Esophagus (tissue), 2 donors: ENCODE measurements around the gene UTP25. TPM values are rescaled to one million over a fixed set of nuclear protein-coding genes. Genes with fewer than 3 reads are reported as not detected.

Experiments used
- H3K27ac ChIP-seq, 2 donors: one replicate each; pipeline ENCODE4 v1.5.1; 2013; ENCODE audit warnings: low read depth in 2 of 2, mild to moderate bottlenecking in 2 of 2, inconsistent platforms in 1 of 2, low read length in 1 of 2, moderate library complexity in 1 of 2
- H3K27me3 ChIP-seq, 2 donors: one replicate each; pipeline ENCODE4 v1.6.1; 2013; ENCODE audit warnings: low read length in 2 of 2, control low read depth in 1 of 2, mild to moderate bottlenecking in 1 of 2; ENCODE audit not compliant: insufficient read depth in 2 of 2, control insufficient read depth in 1 of 2
- H3K36me3 ChIP-seq, 2 donors: one replicate each; pipeline ENCODE4 v1.6.1; 2013; ENCODE audit warnings: low read length in 1 of 2; ENCODE audit not compliant: control insufficient read depth in 2 of 2, insufficient read depth in 2 of 2
- H3K4me1 ChIP-seq, 2 donors: one replicate each; pipeline ENCODE4 v1.6.1; 2013; ENCODE audit warnings: low read length in 1 of 2; ENCODE audit not compliant: control insufficient read depth in 2 of 2, insufficient read depth in 2 of 2
- H3K4me3 ChIP-seq, 2 donors: one replicate each; pipeline ENCODE4 v1.5.1; 2013; ENCODE audit warnings: low read length in 2 of 2, mild to moderate bottlenecking in 2 of 2, low read depth in 1 of 2, moderate library complexity in 1 of 2
- H3K9me3 ChIP-seq, 2 donors: one replicate each; pipeline ENCODE4 v1.6.1; 2013; ENCODE audit warnings: mild to moderate bottlenecking in 2 of 2, low read depth in 1 of 2, low read length in 1 of 2, moderate library complexity in 1 of 2; ENCODE audit not compliant: control insufficient read depth in 2 of 2, insufficient read depth in 1 of 2
- whole genome bisulfite sequencing, 2 donors: extraction: QIAGEN DNeasy Blood & Tissue Kit; methylation state at CpG; one replicate each; pipeline ENCODE4 v1.1.7; 2013; 5-methylcytosine and 5-hydroxymethylcytosine counted together
- polyA plus RNA-seq, 2 donors: library from polyadenylated mRNA; stranded (reverse); fragments of 200-250 nt; gene quantifications; one replicate each; pipeline ENCODE4 v1.2.3, GENCODE V29; 2013
- donor health status: healthy with polysubstance abuse.
- donor health status: Bipolar disorder and iron deficiency.

Gene UTP25
- polyA plus RNA-seq, 2 donors: 1.3 to 2.4 TPM

DNA sequence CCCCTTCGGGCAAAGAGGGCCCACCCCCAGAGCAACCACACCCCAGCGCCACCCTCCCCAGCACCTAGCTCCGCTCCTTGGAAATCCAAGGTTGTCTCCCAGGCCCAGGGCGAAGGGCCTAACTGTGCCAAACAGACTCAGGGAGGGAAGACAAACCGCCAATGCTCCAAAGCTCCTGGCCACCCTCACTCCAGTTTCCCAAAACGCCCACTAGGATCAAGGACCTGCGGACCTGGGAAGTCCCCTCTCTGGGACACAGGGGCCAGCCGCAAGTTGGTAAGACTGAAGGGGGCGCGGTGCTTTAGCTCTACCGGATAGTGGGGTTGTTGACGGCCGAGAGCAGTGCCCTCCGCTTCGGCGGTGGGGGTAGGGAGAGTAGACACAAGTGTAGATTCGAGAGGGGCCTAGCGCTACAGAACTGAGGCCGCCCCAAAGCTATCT is 22.4 kb upstream of the UTP25 start:
- H3K27me3 ChIP-seq: no peaks in the 10 kb centered on the region
- peak overlapping the region; percentile 84 to 95 for H3K27ac ChIP-seq
- H3K9me3 ChIP-seq: no peaks in the 10 kb centered on the region
- peak overlapping the region; percentile 79 to 81 for H3K4me3 ChIP-seq
- 26 to 31% methylated on average over 19 of the region's 19 CpGs for WGBS, 2 donors
- H3K36me3 ChIP-seq: no peaks in the 10 kb centered on the region
- peaks cover 2 to 3% of the 10 kb centered on the region in 2 donors for H3K4me1 ChIP-seq

DNA sequence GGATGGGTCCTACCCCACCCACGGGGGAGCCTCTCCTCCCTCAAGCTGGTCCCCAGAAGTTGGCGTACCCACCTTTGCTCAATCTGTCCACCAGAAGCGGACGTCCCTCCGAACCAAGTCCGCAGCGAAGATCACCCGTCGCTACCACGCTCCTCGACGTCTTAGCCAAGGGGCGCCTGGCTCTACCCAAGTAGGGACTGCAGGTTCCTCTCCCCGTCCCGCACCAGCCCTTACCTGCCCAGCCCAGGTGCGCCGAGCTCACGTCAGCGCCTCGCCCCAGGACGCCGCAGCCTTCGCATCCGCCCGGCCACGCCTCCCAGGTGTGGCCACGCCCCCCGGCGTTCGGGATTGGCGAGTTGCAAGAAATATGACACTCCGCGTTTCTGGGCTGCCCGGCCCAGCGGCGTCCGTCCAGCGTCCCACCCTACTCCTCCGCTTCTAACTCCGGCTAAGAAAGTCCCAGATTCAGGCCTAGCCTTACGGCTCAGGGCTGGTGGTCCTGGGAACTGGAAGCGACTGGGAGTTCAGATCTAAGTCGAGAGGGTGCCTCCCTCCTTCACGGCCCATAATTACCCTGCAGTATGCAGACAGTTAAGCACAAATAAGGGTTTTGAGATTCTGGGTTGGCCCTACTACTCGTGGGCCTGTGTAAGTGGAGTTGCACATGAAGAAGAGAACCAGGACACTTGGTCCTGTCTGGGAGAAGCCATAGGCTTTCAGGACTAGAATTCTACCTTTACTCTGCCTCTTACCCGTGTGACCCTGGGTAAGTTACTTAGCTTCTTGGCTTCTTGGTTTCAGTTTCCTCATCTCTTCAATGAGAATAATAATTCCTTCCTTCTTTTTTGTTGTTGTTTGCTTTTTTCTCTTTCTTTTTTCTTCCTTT is 21.7 kb upstream of the UTP25 start, which contains the start of gene IRF6:
Gene IRF6, minus strand, starts transcription at position 268 of the 886 bp plus-strand sequence. CDS start 4,729 bp downstream, outside the sequence.
- Histone ChIP-seq H3K27me3 (no peaks in the 10 kb centered on the region), H3K4me1 (peaks cover 2 to 3% of the 10 kb centered on the region in 2 donors), H3K9me3 (no peaks in the 10 kb centered on the region), H3K4me3 (peak within 1 kb of the TSS; percentile 79 to 81), H3K36me3 (no peaks in the 10 kb centered on the region), H3K27ac (peak within 1 kb of the TSS; percentile 86 to 98)
- 7 to 8% methylated on average over 46 of the region's 46 CpGs for WGBS, 2 donors

DNA sequence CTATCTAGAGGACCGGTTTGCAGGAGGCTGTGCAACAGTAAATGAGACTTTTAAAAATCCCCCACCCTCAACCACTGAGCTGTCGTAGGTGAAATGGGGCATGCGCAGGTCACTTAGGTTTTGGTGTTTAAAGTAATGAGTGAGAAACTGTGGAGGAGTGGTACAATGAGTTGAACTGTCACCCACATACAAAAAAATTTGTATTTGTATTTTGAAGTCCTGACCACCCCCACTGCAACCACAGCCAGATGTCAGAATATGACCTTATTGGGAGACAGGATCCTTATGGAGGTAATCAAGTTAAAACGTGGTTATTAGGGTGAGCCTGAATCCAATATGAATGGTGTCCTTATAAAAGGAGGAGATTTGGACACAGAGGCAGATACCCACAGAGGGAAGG is 20.3 kb upstream of the UTP25 start:
- Histone ChIP-seq H3K9me3 (no peaks in the 10 kb centered on the region), H3K27ac (no peak overlapping the region), H3K27me3 (no peaks in the 10 kb centered on the region), H3K36me3 (no peaks in the 10 kb centered on the region), H3K4me3 (no peak overlapping the region), H3K4me1 (peaks cover 2 to 3% of the 10 kb centered on the region in 2 donors)
- 75 to 79% methylated on average over 4 of the region's 4 CpGs for WGBS, 2 donors

DNA sequence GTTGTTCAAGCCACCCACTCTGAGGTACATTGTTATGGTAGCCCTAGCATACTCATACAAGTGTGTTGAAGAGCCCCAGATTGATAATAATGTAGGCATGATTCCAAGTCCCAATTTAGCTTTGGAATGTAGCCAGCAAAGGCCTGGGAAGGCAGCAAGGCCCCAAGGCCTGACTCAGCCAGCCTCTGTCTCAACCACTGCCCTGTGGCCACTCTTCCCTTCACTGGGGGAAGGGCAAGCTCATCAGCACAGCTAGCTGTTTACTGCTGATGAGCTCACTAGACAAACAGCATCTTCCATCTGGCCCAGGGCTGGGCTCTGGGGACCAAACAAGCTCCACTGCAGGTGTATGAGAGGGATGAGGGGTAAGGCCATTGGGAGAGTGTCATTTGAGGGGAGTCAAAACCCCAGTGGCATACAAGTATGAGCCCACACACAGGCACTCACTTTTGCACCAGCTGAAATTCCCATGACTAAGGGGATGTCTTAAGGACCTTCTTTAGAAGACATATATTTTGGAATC is 19.7 kb upstream of the UTP25 start:
- Histone ChIP-seq H3K36me3 (no peaks in the 10 kb centered on the region), H3K4me1 (peaks cover 2 to 3% of the 10 kb centered on the region in 2 donors), H3K9me3 (no peaks in the 10 kb centered on the region), H3K27me3 (no peaks in the 10 kb centered on the region), H3K4me3 (no peak overlapping the region), H3K27ac (peak overlapping the region in 1 of 2 donors; percentile 40)

DNA sequence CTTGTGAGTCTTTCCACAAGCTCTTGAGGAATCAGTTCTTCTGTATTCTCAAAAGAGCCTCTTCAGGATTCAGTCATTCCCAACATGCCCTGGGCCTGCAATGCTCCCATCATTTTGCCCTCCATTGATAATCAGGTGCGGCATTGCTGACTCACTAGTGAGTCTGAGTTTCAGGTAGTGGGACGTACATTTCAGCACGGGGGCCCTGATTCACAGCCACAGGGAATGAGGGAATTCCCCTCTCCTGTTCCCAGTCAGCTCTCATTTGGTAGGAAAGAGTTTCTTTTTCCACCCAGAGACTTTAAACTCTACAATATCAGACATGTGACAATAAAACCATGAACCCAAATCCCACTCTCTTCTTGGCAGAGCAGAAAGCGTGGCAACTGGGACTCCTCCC is 18.2 kb upstream of the UTP25 start:
- no peaks in the 10 kb centered on the region for H3K27me3 ChIP-seq
- H3K4me3 ChIP-seq: no peak overlapping the region
- H3K27ac ChIP-seq: peak overlapping the region in 1 of 2 donors; percentile 53
- H3K4me1 ChIP-seq: peaks cover 2 to 3% of the 10 kb centered on the region in 2 donors
- H3K9me3 ChIP-seq: no peaks in the 10 kb centered on the region
- no peaks in the 10 kb centered on the region for H3K36me3 ChIP-seq
- WGBS, 2 donors: 54 to 76% methylated on average over 4 of the region's 4 CpGs

DNA sequence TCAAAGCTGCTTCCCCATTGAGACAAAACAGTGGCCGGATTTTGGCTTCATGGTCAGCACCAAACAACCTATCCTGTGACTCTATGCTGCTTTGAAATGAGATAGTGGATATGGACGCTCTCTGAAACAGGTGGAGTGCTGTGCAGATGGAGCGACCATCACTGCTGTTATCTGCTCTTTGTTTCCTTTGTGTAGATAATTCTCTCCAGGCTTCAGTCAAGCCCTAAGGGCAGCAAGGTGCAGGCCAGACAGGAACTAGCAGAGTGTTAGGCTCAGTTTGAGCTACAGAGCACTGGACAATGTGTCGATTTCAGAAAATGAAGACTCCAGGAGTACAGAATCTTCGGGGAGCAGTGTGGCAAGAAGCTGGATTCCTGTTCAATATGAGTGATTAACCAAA is 17.0 kb upstream of the UTP25 start:
- H3K4me3 ChIP-seq: no peak overlapping the region
- H3K9me3 ChIP-seq: no peaks in the 10 kb centered on the region
- no peak overlapping the region for H3K27ac ChIP-seq
- H3K36me3 ChIP-seq: no peaks in the 10 kb centered on the region
- H3K27me3 ChIP-seq: no peaks in the 10 kb centered on the region
- peaks cover 3 to 6% of the 10 kb centered on the region in 2 donors for H3K4me1 ChIP-seq
- 88 to 90% methylated on average over 5 of the region's 5 CpGs for WGBS, 2 donors

DNA sequence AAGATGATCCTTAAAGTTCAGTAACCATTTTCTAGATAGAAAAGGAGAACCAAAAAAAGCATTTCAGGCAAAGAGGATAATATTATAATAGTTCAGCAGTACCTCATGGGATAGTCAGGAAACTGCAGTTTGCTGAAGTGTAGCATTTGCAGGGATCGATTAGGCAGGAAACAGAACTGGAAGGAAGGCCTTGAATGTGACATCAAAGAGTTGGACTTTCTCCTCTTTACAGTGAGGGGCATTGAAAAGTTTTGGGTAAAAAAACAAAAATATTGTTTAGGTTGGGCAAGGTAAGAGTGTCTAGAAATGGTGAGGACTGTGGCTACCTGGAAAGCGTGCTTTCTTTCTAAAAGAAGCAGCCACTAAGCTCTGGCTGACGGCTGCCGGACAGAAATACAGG is 13.9 kb upstream of the UTP25 start:
- Histone ChIP-seq H3K4me1 (peaks cover 0 to 3% of the 10 kb centered on the region in 2 donors), H3K36me3 (no peaks in the 10 kb centered on the region), H3K27me3 (no peaks in the 10 kb centered on the region), H3K4me3 (no peak overlapping the region), H3K27ac (no peak overlapping the region), H3K9me3 (no peaks in the 10 kb centered on the region)
- 92 to 93% methylated on average over 4 of the region's 4 CpGs for WGBS, 2 donors

DNA sequence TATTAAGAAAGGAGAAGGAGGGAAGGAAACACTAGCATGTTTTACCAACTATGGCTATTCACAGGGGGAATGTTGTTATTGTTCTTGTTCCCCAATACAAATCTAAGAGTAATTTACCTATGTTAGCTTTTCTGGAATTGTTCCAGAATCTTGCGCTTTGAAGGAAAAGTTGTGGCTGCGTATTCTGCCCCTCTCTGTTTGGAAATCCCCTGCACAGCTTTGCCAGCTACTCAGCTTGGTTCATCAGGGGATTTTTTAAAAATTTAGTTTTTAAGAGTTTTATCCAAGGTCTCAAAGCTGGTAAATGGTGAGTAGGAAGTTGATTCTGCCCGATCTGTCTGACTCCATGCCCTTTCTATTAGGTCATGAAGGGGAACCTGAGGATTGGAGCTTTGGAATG is 12.3 kb upstream of the UTP25 start:
- WGBS, 2 donors: 42 to 58% methylated on average over 3 of the region's 3 CpGs
- H3K27me3 ChIP-seq: no peaks in the 10 kb centered on the region
- H3K4me1 ChIP-seq: peaks cover 0 to 3% of the 10 kb centered on the region in 2 donors
- H3K4me3 ChIP-seq: no peak overlapping the region
- H3K9me3 ChIP-seq: no peaks in the 10 kb centered on the region
- H3K36me3 ChIP-seq: no peaks in the 10 kb centered on the region
- H3K27ac ChIP-seq: peak overlapping the region; percentile 98

DNA sequence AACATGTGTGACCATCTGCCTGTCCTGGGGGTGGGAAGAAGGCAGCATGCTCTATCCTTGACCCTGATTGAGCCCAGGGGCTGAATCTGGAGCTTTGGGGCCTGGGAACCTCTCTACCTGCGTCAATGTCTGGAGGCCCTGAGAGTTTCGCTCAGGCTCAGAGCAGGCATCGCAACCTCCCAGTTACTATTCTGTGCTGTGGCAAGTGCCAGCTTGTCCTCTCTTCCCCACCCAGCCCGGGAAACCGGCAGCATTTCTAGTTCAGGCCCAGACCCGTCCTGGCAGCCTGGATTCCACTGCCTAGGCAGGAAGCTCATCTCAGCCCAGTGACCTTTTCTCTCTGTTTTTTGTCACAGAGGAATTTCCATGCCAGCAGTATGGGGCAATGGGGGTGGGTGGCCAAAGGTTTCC is 11.8 kb upstream of the UTP25 start:
- Histone ChIP-seq H3K27ac (peak overlapping the region; percentile 98), H3K27me3 (no peaks in the 10 kb centered on the region), H3K9me3 (no peaks in the 10 kb centered on the region), H3K4me1 (peaks cover 0 to 3% of the 10 kb centered on the region in 2 donors), H3K36me3 (no peaks in the 10 kb centered on the region), H3K4me3 (no peak overlapping the region)
- 44 to 57% methylated on average over 6 of the region's 6 CpGs for WGBS, 2 donors
